ENCODE data around the gene XRCC3.

DNA sequence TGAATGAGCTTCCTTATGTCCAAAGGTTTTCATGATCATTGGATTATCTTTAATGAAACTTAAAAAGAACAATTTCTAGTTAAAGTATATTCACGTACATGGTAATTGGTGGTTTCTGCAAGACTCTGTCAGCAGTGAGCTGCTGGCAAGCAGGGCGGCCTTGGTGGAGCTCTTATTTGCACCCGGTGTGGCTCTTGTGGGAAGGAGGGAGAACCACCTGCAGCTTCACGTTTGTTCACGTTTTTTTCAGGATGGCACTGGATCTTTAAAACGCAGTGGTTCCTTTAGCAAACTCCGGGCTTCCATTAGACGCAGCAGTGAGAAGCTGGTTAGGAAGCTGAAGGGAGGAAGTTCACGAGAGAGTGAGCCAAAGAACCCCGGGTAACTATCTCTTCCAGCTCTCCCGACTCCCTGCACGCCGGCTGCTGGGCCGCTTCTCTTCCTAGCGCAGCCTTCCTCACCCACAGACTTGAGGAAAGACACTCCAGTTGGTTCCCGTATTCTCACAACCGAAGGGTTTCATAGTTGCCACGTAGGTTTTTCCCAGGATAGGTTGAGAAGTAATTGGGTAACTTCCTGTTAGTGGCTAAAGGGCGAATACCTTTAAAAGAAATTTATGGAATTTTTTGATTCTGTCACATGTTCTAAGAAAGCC is 28.3 kb downstream of the XRCC3 start:
- TF ChIP-seq, protein P1, sequence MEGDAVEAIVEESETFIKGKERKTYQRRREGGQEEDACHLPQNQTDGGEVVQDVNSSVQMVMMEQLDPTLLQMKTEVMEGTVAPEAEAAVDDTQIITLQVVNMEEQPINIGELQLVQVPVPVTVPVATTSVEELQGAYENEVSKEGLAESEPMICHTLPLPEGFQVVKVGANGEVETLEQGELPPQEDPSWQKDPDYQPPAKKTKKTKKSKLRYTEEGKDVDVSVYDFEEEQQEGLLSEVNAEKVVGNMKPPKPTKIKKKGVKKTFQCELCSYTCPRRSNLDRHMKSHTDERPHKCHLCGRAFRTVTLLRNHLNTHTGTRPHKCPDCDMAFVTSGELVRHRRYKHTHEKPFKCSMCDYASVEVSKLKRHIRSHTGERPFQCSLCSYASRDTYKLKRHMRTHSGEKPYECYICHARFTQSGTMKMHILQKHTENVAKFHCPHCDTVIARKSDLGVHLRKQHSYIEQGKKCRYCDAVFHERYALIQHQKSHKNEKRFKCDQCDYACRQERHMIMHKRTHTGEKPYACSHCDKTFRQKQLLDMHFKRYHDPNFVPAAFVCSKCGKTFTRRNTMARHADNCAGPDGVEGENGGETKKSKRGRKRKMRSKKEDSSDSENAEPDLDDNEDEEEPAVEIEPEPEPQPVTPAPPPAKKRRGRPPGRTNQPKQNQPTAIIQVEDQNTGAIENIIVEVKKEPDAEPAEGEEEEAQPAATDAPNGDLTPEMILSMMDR (IDR thresholded peaks at IDR 0.05): no peak
- no peak for TF ChIP-seq POLR2A (IDR thresholded peaks at IDR 0.05)
